Activated CD4-positive, CD25-positive, alpha-beta regulatory T cell treated with anti-CD3 and anti-CD28 coated beads, Interleukin-2, amount 50 U/mL, for 16 hours (primary cell): ENCODE results near the gene PIGQ.

Source experiments
- DNase-seq: peaks from one replicate; pipeline ENCODE4 v3.0.0-alpha.2; 2020; ENCODE audit warnings: low read depth, low spot score

The PIGQ gene

GRCh38 chr16:555528-556473, 14.0 kb upstream of the PIGQ start:
- DNase-seq = no peak

GRCh38 chr16:556474-557173, 13.1 kb upstream of the PIGQ start:
- no peak for DNase-seq

- no peak for DNase-seq
Observed at GRCh38 chr16:557463-558297, 12.1 kb upstream of the PIGQ start.

GRCh38 chr16:558298-559020, 11.3 kb upstream of the PIGQ start:
- no peak for DNase-seq

- DNase-seq = no peak
Observed at GRCh38 chr16:559021-559380, 10.8 kb upstream of the PIGQ start.

GRCh38 chr16:559411-560203, 10.2 kb upstream of the PIGQ start:
- DNase-seq = no peak

- DNase-seq = no peak
Observed at GRCh38 chr16:560204-560700, 9.5 kb upstream of the PIGQ start, which contains the start of gene PRR35. Gene PRR35, plus strand, starts transcription at chr16:560394. Its CDS starts 2,901 bp downstream, at chr16:563295.

GRCh38 chr16:560701-561412, 8.9 kb upstream of the PIGQ start:
- no peak for DNase-seq

- DNase-seq = no peak
Observed at GRCh38 chr16:561413-561794, 8.4 kb upstream of the PIGQ start.

- no peak for DNase-seq
Observed at GRCh38 chr16:561957-562938, 7.5 kb upstream of the PIGQ start.

GRCh38 chr16:563072-563644, 6.6 kb upstream of the PIGQ start:
- DNase-seq = no peak

- no peak for DNase-seq
Observed at GRCh38 chr16:564690-565418, 4.9 kb upstream of the PIGQ start.

- no peak for DNase-seq
Observed at GRCh38 chr16:565419-566330, 4.1 kb upstream of the PIGQ start.

GRCh38 chr16:566475-567372, 3.0 kb upstream of the PIGQ start, which contains the start of gene NHLRC4:
Gene NHLRC4, plus strand, starts transcription at chr16:567005. Its CDS starts 1,043 bp downstream, at chr16:568048.
- DNase-seq = no peak
